GM12865 (cell line): ENCODE results near the gene RAPGEF1.

Experiments
- DNase-seq: peaks from one replicate; pipeline ENCODE4 v3.0.0; 2010; ENCODE audit warnings: low read depth
- H3K4me3 ChIP-seq: 2 replicates; pipeline ENCODE4 v1.5.1; 2011; ENCODE audit warnings: mild to moderate bottlenecking, low read depth, low read length, control low read depth
- CTCF ChIP-seq: IDR thresholded peaks from 2 replicates; pipeline ENCODE4 v1.5.1; 2011; ENCODE audit warnings: low read length, control low read depth, low read depth, inconsistent platforms; ENCODE audit not compliant: insufficient read depth; ENCODE audit errors: missing control alignments

The RAPGEF1 gene

DNA sequence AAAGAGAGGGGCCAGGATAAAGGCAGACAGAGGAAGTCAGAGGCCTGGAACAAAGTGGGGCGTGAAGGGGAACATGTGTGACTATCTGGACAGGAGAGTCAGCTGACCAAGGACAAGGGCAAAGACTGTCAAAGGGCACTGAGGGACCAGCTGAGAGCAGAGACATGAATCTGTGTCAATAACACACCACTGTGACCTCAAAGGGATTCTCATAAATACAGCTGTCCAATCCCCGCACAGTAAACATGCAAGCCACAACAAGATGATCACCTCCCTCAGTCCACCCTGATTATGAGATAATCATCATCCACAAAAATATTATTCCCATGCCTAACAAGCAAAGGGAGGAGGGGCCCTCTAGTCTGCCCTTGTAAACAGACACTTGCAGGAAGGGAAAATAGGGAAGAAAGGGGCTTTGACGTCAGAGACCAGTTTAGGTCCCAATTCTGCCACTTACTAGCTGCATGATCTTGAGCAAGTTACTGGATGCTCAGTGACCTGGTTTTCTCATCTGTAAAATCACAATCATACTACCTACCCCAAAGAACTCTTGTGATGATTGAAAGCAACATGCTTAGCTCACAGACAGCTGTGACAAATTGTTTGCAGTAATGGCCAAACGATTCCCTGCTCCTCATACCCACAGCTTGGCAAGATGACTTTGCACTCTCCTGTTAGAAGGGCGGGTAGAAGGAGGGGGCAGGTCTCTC is 41.8 kb downstream of the RAPGEF1 start:
- TF ChIP-seq CTCF, result no peak
- DNase-seq, result no peak
- no peak overlapping the region for H3K4me3 ChIP-seq

DNA sequence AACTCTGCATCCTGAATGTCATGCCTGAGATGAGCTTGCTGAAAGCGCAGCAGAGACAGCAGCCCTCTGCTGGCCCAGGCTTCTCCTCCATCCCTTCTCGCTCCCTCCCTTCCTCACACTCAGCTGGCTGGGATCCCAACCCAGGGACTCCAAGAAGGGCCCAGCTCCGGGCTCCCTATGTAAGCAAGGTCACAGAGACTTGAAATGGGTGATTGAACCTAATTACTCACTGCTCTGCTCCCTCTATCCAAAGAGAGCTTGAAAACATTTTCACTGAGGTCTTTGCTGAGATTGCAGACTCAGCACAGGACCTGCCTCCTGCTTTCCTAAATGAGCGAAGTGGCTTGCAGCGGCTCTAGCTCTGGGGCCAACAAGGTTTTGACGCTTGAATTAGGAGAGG is 42.8 kb downstream of the RAPGEF1 start:
- no peak for DNase-seq
- TF ChIP-seq CTCF, result no peak
- no peak overlapping the region for H3K4me3 ChIP-seq

- no peak overlapping the region for H3K4me3 ChIP-seq
- TF ChIP-seq CTCF, result no peak
- DNase-seq, result no peak
These were observed 43.9 kb downstream of the RAPGEF1 start for GRCh38 chr9:131695836-131696460.

- no peak overlapping the region for H3K4me3 ChIP-seq
- TF ChIP-seq CTCF, result no peak
- no peak for DNase-seq
These were observed 44.5 kb downstream of the RAPGEF1 start for GRCh38 chr9:131695366-131695765.

DNA sequence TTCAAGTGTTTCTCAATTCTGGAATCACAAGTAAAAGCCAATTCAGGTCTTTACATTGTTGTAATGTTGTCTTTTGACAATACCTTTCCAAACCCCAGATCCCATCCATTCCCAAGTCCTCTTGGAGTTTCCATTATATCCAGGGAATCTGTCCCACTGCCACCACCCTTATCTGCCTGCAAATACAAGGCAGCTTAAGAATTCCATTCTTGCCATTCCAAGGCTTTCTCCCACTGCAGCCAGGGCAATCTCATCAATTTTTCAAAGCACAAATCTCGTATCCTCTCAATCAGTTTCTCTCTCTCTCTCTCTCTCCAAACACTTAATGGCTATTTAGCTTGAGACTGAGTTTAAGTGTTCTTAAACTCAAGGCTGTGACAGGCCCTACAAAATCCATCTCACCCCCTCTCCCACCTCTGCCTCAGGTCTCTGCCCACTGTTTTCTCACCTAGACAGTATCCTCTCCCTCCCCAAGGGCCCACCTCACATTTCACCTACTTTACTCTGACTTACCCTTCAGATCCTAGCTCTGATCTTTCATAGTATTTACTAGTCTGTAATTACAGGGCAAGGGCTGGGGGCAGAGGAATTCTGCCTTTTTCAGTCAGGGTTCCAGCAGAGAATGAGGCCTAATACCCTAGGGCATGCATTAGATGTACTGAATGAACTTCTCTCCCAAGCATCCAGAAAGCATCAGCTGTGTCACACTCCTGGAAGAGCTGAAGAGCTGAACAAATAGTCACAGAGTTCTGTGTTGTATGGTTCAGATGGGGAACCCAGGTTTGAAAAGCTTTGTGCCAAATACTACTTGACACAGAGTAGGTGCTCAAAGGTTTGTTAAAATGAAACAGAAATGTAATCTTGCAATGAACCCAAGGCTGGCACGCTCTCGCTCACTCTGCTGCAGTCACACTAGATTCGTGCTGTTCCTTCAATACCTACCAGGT is 46.0 kb downstream of the RAPGEF1 start:
- no peak overlapping the region for H3K4me3 ChIP-seq
- DNase-seq, result no peak
- no peak for TF ChIP-seq CTCF

- no peak overlapping the region for H3K4me3 ChIP-seq
- TF ChIP-seq CTCF, result no peak
- no peak for DNase-seq
These were observed 47.0 kb downstream of the RAPGEF1 start for GRCh38 chr9:131692612-131693562.
